GM23338 (cell line): ENCODE results near the gene TRPC4. TPM values are rescaled to one million over a fixed set of nuclear protein-coding genes. Genes with fewer than 3 reads are reported as not detected.

Experiments used
- ATAC-seq: fragments of 200-7000 bp; cut with Tn5 transposase; 3 replicates; pipeline ENCODE4 v1.9.1; 2020
- DNase-seq: peaks from one replicate; pipeline ENCODE4 v3.0.0-alpha.2; 2015; ENCODE audit warnings: low spot score
- H2AFZ ChIP-seq: fragments of 200-600 bp; sonication (generic); 2 replicates; pipeline ENCODE4 v1.8.0; 2016; ENCODE audit warnings: antibody characterized with exemption, mild to moderate bottlenecking, moderate library complexity
- H3F3A ChIP-seq: fragments of 200-600 bp; sonication (generic); replicated peaks from 2 replicates; pipeline ENCODE4 v1.8.0; 2017; ENCODE audit warnings: antibody characterized with exemption, mixed run types, low read depth
- H3K27ac ChIP-seq: fragments of 200-600 bp; sonication (generic); 2 replicates; pipeline ENCODE4 v1.6.1; 2016; ENCODE audit warnings: low read depth
- H3K27me3 ChIP-seq: fragments of 200-600 bp; sonication (generic); 2 replicates; pipeline ENCODE4 v1.8.0; 2016; ENCODE audit warnings: mild to moderate bottlenecking, mixed run types, moderate library complexity; ENCODE audit not compliant: insufficient read depth
- H3K36me3 ChIP-seq: fragments of 200-600 bp; sonication (generic); 2 replicates; pipeline ENCODE4 v1.8.0; 2016; ENCODE audit warnings: mild to moderate bottlenecking; ENCODE audit not compliant: insufficient read depth
- H3K4me1 ChIP-seq: fragments of 200-600 bp; sonication (generic); 2 replicates; pipeline ENCODE4 v1.8.0; 2016; ENCODE audit warnings: mild to moderate bottlenecking, moderate library complexity; ENCODE audit not compliant: insufficient read depth
- H3K4me2 ChIP-seq: fragments of 200-600 bp; sonication (generic); 2 replicates; pipeline ENCODE4 v1.7.1; 2017; ENCODE audit warnings: mixed run types
- H3K4me3 ChIP-seq: fragments of 200-600 bp; sonication (generic); 2 replicates; pipeline ENCODE4 v1.6.1; 2016; ENCODE audit warnings: mixed run types
- H3K79me2 ChIP-seq: fragments of 200-600 bp; sonication (generic); replicated peaks from 2 replicates; pipeline ENCODE4 v1.8.0; 2017; ENCODE audit warnings: mild to moderate bottlenecking; ENCODE audit not compliant: insufficient read depth
- H3K9me2 ChIP-seq: fragments of 200-600 bp; sonication (generic); 2 replicates; pipeline ENCODE4 v1.8.0; 2017; ENCODE audit not compliant: insufficient read depth
- H4K20me1 ChIP-seq: fragments of 200-600 bp; sonication (generic); replicated peaks from 2 replicates; pipeline ENCODE4 v1.8.0; 2017; ENCODE audit warnings: mild to moderate bottlenecking; ENCODE audit not compliant: insufficient read depth
- H3K27ac Mint-ChIP-seq: 2 replicates; pipeline ENCODE4 v1.8.0; 2020; ENCODE audit warnings: inconsistent platforms, mild to moderate bottlenecking, moderate library complexity, mixed read lengths
- H3K27me3 Mint-ChIP-seq: 3 replicates; pipeline ENCODE4 v1.8.0; 2022; ENCODE audit warnings: low read depth, mild to moderate bottlenecking, moderate library complexity, mixed read lengths, inconsistent platforms; ENCODE audit not compliant: insufficient read depth, poor library complexity
- H3K36me3 Mint-ChIP-seq: 3 replicates; pipeline ENCODE4 v1.8.0; 2021; ENCODE audit warnings: low read depth, mild to moderate bottlenecking, inconsistent platforms, moderate library complexity, mixed read lengths
- H3K4me1 Mint-ChIP-seq: 3 replicates; pipeline ENCODE4 v1.8.0; 2020; ENCODE audit warnings: mild to moderate bottlenecking, inconsistent platforms, mixed read lengths
- H3K4me3 Mint-ChIP-seq: 3 replicates; pipeline ENCODE4 v1.8.0; 2021; ENCODE audit warnings: moderate library complexity, mild to moderate bottlenecking, inconsistent platforms, mixed read lengths
- H3K9me3 Mint-ChIP-seq: 3 replicates; pipeline ENCODE4 v1.8.0; 2020; ENCODE audit warnings: moderate library complexity, mild to moderate bottlenecking, inconsistent platforms, mixed read lengths
- CREB1 ChIP-seq: fragments of 250-450 bp; sonication (Bioruptor Pico); IDR thresholded peaks from 2 replicates; pipeline ENCODE4 v1.5.0; 2020; ENCODE audit warnings: low read depth, mild to moderate bottlenecking, moderate library complexity
- ETS1 ChIP-seq: IDR thresholded peaks from 2 replicates; pipeline ENCODE4 v1.6.1; 2016; ENCODE audit warnings: antibody characterized with exemption
- EZH2 ChIP-seq: fragments of 200-600 bp; sonication (generic); IDR thresholded peaks from one replicate; pipeline ENCODE4 v1.8.0; 2017; ENCODE audit warnings: antibody characterized with exemption, mild to moderate bottlenecking, low read depth; ENCODE audit not compliant: unreplicated experiment
- JUNB ChIP-seq: IDR thresholded peaks from one replicate; pipeline ENCODE4 v1.6.1; 2016; ENCODE audit warnings: antibody characterized with exemption; ENCODE audit not compliant: unreplicated experiment
- NANOG ChIP-seq: IDR thresholded peaks from 2 replicates; pipeline ENCODE4 v1.6.1; 2016; ENCODE audit warnings: antibody characterized with exemption, borderline replicate concordance
- STAT1 ChIP-seq: IDR thresholded peaks from one replicate; pipeline ENCODE4 v1.6.1; 2016; ENCODE audit warnings: antibody characterized with exemption; ENCODE audit not compliant: unreplicated experiment
- ZNF331 ChIP-seq: fragments of 250-450 bp; sonication (Bioruptor Pico); IDR thresholded peaks from 2 replicates; pipeline ENCODE4 v1.5.0; 2020; ENCODE audit warnings: low read depth, mild to moderate bottlenecking, moderate library complexity
- polyA plus RNA-seq: library from polyadenylated mRNA; unstranded; fragments of >200 nt; fragmentation: Nextera tagmentation; extraction: Ambion mirVana; gene quantifications from 2 replicates; pipeline ENCODE4 v1.2.1, GENCODE V29; 2016
- total RNA-seq: library from RNA; depleted of rRNA; stranded (reverse); fragments of >200 nt; shearing (Covaris generic); gene quantifications from 2 replicates; pipeline ENCODE4 v1.2.3, GENCODE V29; 2014

TRPC4 gene
- total and polyA plus RNA-seq, 2 experiments from 2014 or later: 1.1 to 2.1 TPM

- no peak for TF ChIP-seq CREB1 (CRISPR knock-in tag)
- no peak for TF ChIP-seq STAT1
- no peak for TF ChIP-seq ETS1
These were observed 203.5 kb downstream of the TRPC4 start (continued) for GRCh38 chr13:37666036-37666435.

GRCh38 chr13:37665420-37665819, 204.2 kb downstream of the TRPC4 start:
- H3K4me1 Mint-ChIP-seq: peaks cover 21% of the 10 kb centered on the region
- no peak overlapping the region for H2AFZ ChIP-seq
- H3K9me3 Mint-ChIP-seq: no peaks in the 10 kb centered on the region
- DNase-seq (no peak), ATAC-seq (no peak)
- H3K27ac Mint-ChIP-seq: no peak overlapping the region
- H3K36me3 Mint-ChIP-seq: no peaks in the 10 kb centered on the region
- H3K27ac ChIP-seq: no peak overlapping the region
- no peak overlapping the region for H3K4me3 ChIP-seq
- H3K4me2 ChIP-seq: peak overlapping the region; percentile 25; the same call in 1 of the 2 replicates
- no peaks in the 10 kb centered on the region for H3K79me2 ChIP-seq
- no peak overlapping the region for H3K4me3 Mint-ChIP-seq
- H3K27me3 Mint-ChIP-seq: no peaks in the 10 kb centered on the region
- no peaks in the 10 kb centered on the region for H4K20me1 ChIP-seq
- peaks cover 12% of the 10 kb centered on the region; the same call in 1 of the 2 replicates for H3K4me1 ChIP-seq
- no peaks in the 10 kb centered on the region for H3K9me2 ChIP-seq
- no peaks in the 10 kb centered on the region for H3K27me3 ChIP-seq
- H3F3A ChIP-seq: no peaks in the 10 kb centered on the region
- H3K36me3 ChIP-seq: no peaks in the 10 kb centered on the region
- TF ChIP-seq CREB1 (CRISPR knock-in tag): no peak
- TF ChIP-seq NANOG: no peak
- no peak for TF ChIP-seq JUNB
- TF ChIP-seq ETS1: no peak
- TF ChIP-seq ZNF331: no peak

- Histone ChIP-seq H3K4me1 (peaks cover 12% of the 10 kb centered on the region; the same call in 1 of the 2 replicates), H2AFZ (no peak overlapping the region), H3K9me2 (no peaks in the 10 kb centered on the region), H3K4me3 (no peak overlapping the region), H3K36me3 (no peaks in the 10 kb centered on the region), H3K79me2 (no peaks in the 10 kb centered on the region), H3K4me2 (no peak overlapping the region), H4K20me1 (no peaks in the 10 kb centered on the region), H3K27me3 (no peaks in the 10 kb centered on the region), H3F3A (no peaks in the 10 kb centered on the region), H3K27ac (no peak overlapping the region)
- ATAC-seq (no peak), DNase-seq (no peak)
- Mint-ChIP-seq H3K9me3 (no peaks in the 10 kb centered on the region), H3K4me3 (no peak overlapping the region), H3K27me3 (no peaks in the 10 kb centered on the region), H3K4me1 (peaks cover 21% of the 10 kb centered on the region), H3K36me3 (no peaks in the 10 kb centered on the region), H3K27ac (no peak overlapping the region)
- TF ChIP-seq NANOG: no peak
- no peak for TF ChIP-seq JUNB
- no peak for TF ChIP-seq CREB1 (CRISPR knock-in tag)
- no peak for TF ChIP-seq EZH2
These were observed 205.8 kb downstream of the TRPC4 start for GRCh38 chr13:37663724-37664123.
